ENCODE results near the gene CLIC4.

Gene CLIC4

GRCh38 chr1:24724345-24725208 is 20.7 kb upstream of the CLIC4 start:
- TF ChIP-seq CTCF (IDR thresholded peaks at IDR 0.05; ENCODE audit: insufficient read depth, low read length, poor library complexity, severe bottlenecking) = no peak
- H3K36me3 ChIP-seq (ENCODE audit: control insufficient read depth, insufficient read depth, low read length) = no peaks in the 10 kb centered on the region
- no peak overlapping the region for H3K4me3 ChIP-seq (replicated peaks; ENCODE audit: low read depth, low read length)
- DNase-seq (ENCODE audit: extremely low read depth, insufficient read length) = no peak
- H3K27me3 ChIP-seq (replicated peaks; ENCODE audit: control insufficient read depth, insufficient read depth, low read length) = no peaks in the 10 kb centered on the region

GRCh38 chr1:24725209-24725651 is 20.0 kb upstream of the CLIC4 start:
- Histone ChIP-seq H3K4me3 (replicated peaks; ENCODE audit: low read depth, low read length) (no peak overlapping the region), H3K36me3 (ENCODE audit: control insufficient read depth, insufficient read depth, low read length) (no peaks in the 10 kb centered on the region), H3K27me3 (replicated peaks; ENCODE audit: control insufficient read depth, insufficient read depth, low read length) (no peaks in the 10 kb centered on the region)
- DNase-seq (ENCODE audit: extremely low read depth, insufficient read length) = no peak
- TF ChIP-seq CTCF (IDR thresholded peaks at IDR 0.05; ENCODE audit: insufficient read depth, low read length, poor library complexity, severe bottlenecking) = no peak

- H3K27me3 ChIP-seq (replicated peaks; ENCODE audit: control insufficient read depth, insufficient read depth, low read length) = no peaks in the 10 kb centered on the region
- no peaks in the 10 kb centered on the region for H3K36me3 ChIP-seq (ENCODE audit: control insufficient read depth, insufficient read depth, low read length)
- H3K4me3 ChIP-seq (replicated peaks; ENCODE audit: low read depth, low read length) = no peak overlapping the region
- no peak for TF ChIP-seq CTCF (IDR thresholded peaks at IDR 0.05; ENCODE audit: insufficient read depth, low read length, poor library complexity, severe bottlenecking)
- DNase-seq (ENCODE audit: extremely low read depth, insufficient read length) = no peak
Measured at GRCh38 chr1:24726741-24727140, 18.5 kb upstream of the CLIC4 start.

DNA sequence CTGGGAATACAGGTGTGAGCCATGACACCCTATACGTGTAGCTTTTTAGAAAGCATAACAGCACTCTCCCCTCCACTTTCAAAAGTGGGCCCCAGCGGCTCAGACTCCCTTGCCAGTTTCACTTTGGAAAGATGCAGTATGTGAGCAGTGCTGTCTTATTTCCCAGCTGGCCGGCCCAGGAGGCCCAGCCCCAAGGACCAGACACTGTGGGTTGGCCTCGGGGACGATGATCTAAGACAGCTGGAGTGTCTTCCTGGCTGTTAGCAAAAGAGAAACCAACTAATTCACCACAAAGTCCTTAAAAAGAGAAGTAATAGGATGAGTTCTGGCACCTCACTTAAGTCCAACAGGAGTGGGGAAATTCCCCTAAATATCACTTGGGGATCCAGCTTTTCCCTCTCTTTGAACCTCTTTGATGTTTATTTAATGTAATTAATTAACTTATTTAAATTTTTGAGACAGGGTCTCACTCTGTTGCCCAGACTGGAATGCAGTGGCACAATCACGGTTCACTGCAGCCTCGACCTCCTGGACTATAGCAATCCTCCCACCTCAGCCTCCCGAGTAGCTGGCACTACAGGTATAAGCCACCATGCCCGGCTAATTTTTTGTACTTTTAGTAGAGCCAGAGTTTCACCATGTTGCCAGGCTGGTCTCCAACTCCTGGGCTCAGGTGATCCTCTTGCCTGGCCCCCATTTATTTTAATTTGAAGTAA is 17.6 kb upstream of the CLIC4 start:
- Histone ChIP-seq H3K4me3 (replicated peaks; ENCODE audit: low read depth, low read length) (0 out of 2 replicates have a peak overlapping the region, but pooled peaks have one; percentile 0), H3K36me3 (ENCODE audit: control insufficient read depth, insufficient read depth, low read length) (no peaks in the 10 kb centered on the region), H3K27me3 (replicated peaks; ENCODE audit: control insufficient read depth, insufficient read depth, low read length) (no peaks in the 10 kb centered on the region)
- no peak for TF ChIP-seq CTCF (IDR thresholded peaks at IDR 0.05; ENCODE audit: insufficient read depth, low read length, poor library complexity, severe bottlenecking)
- DNase-seq (ENCODE audit: extremely low read depth, insufficient read length) = peak; percentile 84

- no peak for DNase-seq (ENCODE audit: extremely low read depth, insufficient read length)
- no peak for TF ChIP-seq CTCF (IDR thresholded peaks at IDR 0.05; ENCODE audit: insufficient read depth, low read length, poor library complexity, severe bottlenecking)
- Histone ChIP-seq H3K36me3 (ENCODE audit: control insufficient read depth, insufficient read depth, low read length) (no peaks in the 10 kb centered on the region), H3K27me3 (replicated peaks; ENCODE audit: control insufficient read depth, insufficient read depth, low read length) (no peaks in the 10 kb centered on the region), H3K4me3 (replicated peaks; ENCODE audit: low read depth, low read length) (no peak overlapping the region)
Measured at GRCh38 chr1:24728982-24729381, 16.3 kb upstream of the CLIC4 start.

Data from GM06990 (cell line).